Endothelial cell of umbilical vein (primary cell): ENCODE data around the gene MUC5AC. TPM values are rescaled to one million over a fixed set of nuclear protein-coding genes. Genes with fewer than 3 reads are reported as not detected.

Experiments used
- BruUV-seq: library from RNA; stranded (reverse); fragments of 400-500 nt; replicated peaks from 2 replicates; lab custom pipeline; 2021; lab: Mats Ljungman, UMichigan
- CTCF ChIA-PET: fragments of 300-600, 350-600 bp; sonication (Branson Sonifier 250); formaldehyde crosslinking; loops from one replicate; lab custom pipeline; 2021; ENCODE audit warnings: antibody characterized with exemption, inconsistent platforms; lab: Charles Lee
- POLR2A ChIA-PET: fragments of 300-600, 350-600 bp; sonication (Branson Sonifier 250); formaldehyde crosslinking; loops from one replicate; lab custom pipeline; 2021; ENCODE audit warnings: antibody characterized with exemption, inconsistent platforms; lab: Charles Lee
- DNase-seq: peaks from one replicate; pipeline ENCODE4 v3.0.0-alpha.2; 2011; ENCODE audit warnings: low read depth, low spot score
- FAIRE-seq: peaks from 2 replicates; lab custom pipeline; 2011; peaks lifted over from hg19 to GRCh38; lab: Jason Lieb, UNC
- H2AFZ ChIP-seq: 2 replicates; pipeline ENCODE4 v1.6.0; 2012; ENCODE audit warnings: low read depth, low read length, control low read depth, inconsistent platforms
- H3K27ac ChIP-seq: 2 replicates; pipeline ENCODE4 v1.5.1; 2011; ENCODE audit warnings: low read depth, mild to moderate bottlenecking, control low read depth, low read length, moderate library complexity; ENCODE audit not compliant: insufficient read depth
- H3K27me3 ChIP-seq, 2 experiments: 2 replicates each; pipeline versions ENCODE4 v1.6.0 to v1.6.1; 2011; ENCODE audit warnings: low read length in 2 of 2, mixed read lengths in 1 of 2; ENCODE audit not compliant: control insufficient read depth in 2 of 2, insufficient read depth in 2 of 2
- H3K36me3 ChIP-seq, 2 experiments: 2 replicates in 1 of 2; 3 replicates in 1 of 2; pipeline ENCODE4 v1.5.1; 2011; ENCODE audit warnings: low read length in 2 of 2, mild to moderate bottlenecking in 1 of 2, moderate library complexity in 1 of 2; ENCODE audit not compliant: control insufficient read depth in 2 of 2, insufficient read depth in 2 of 2; ENCODE audit errors: extremely low read depth in 1 of 2
- H3K4me1 ChIP-seq: 3 replicates; pipeline ENCODE4 v1.5.1; 2011; ENCODE audit warnings: mild to moderate bottlenecking, low read length; ENCODE audit not compliant: control insufficient read depth, insufficient read depth; ENCODE audit errors: extremely low read depth
- H3K4me2 ChIP-seq: 2 replicates; pipeline ENCODE4 v1.6.1; 2011; ENCODE audit warnings: low read length, control low read depth, mixed read lengths; ENCODE audit not compliant: insufficient read depth
- H3K4me3 ChIP-seq, 3 experiments: fragments of 200-600 bp in 1 of 3; sonication (generic), shearing (Covaris generic) in 1 of 3; replicated peaks in 1 of 3; 2 replicates each; pipeline ENCODE4 v1.5.1; 2011 to 2016; ENCODE audit warnings: control low read depth in 3 of 3, low read length in 3 of 3, mild to moderate bottlenecking in 2 of 3, inconsistent platforms in 1 of 3, low read depth in 1 of 3, moderate library complexity in 1 of 3; ENCODE audit not compliant: insufficient read depth in 1 of 3
- H3K79me2 ChIP-seq: 2 replicates; pipeline ENCODE4 v1.6.0; 2012; ENCODE audit warnings: low read length, inconsistent platforms; ENCODE audit not compliant: control insufficient read depth, insufficient read depth
- H3K9ac ChIP-seq: replicated peaks from 2 replicates; pipeline ENCODE3; 2011; ENCODE audit warnings: low read length, control low read depth; ENCODE audit not compliant: insufficient read depth; ENCODE audit errors: extremely low read depth
- H3K9me1 ChIP-seq: replicated peaks from 3 replicates; pipeline ENCODE4 v1.6.0; 2011; ENCODE audit warnings: mild to moderate bottlenecking, low read length; ENCODE audit not compliant: control insufficient read depth, insufficient read depth; ENCODE audit errors: extremely low read depth
- H3K9me3 ChIP-seq: replicated peaks from 2 replicates; pipeline ENCODE4 v1.5.1; 2012; ENCODE audit warnings: low read length, inconsistent platforms; ENCODE audit not compliant: control insufficient read depth, insufficient read depth
- H4K20me1 ChIP-seq: replicated peaks from 2 replicates; pipeline ENCODE3; 2011; ENCODE audit warnings: mild to moderate bottlenecking, low read length; ENCODE audit not compliant: control insufficient read depth, insufficient read depth; ENCODE audit errors: extremely low read depth
- CTCF ChIP-seq, 2 donors: IDR thresholded peaks; 1 replicate in 1 of 2; 2 replicates in 1 of 2; pipeline ENCODE4 v1.5.1; 2011; ENCODE audit warnings: low read length in 2 of 2, mild to moderate bottlenecking in 2 of 2, moderate library complexity in 2 of 2, control low read depth in 1 of 2, inconsistent platforms in 1 of 2, low read depth in 1 of 2; ENCODE audit not compliant: insufficient read depth in 1 of 2; ENCODE audit errors: extremely low read depth in 1 of 2
- GATA2 ChIP-seq: IDR thresholded peaks from 2 replicates; pipeline ENCODE4 v1.7.0; 2011; ENCODE audit warnings: low read depth, mild to moderate bottlenecking, moderate library complexity, mixed read lengths, low read length; ENCODE audit not compliant: insufficient read length, insufficient read depth
- JUN ChIP-seq: IDR thresholded peaks from 2 replicates; pipeline ENCODE4 v1.6.1; 2011; ENCODE audit warnings: borderline replicate concordance, low read depth; ENCODE audit not compliant: insufficient read length, insufficient read depth
- MAX ChIP-seq: IDR thresholded peaks from 2 replicates; pipeline ENCODE4 v1.6.1; 2011; ENCODE audit not compliant: insufficient read depth, insufficient read length
- MYC ChIP-seq: IDR thresholded peaks from one replicate; pipeline ENCODE4 v1.6.1; 2011; ENCODE audit warnings: mild to moderate bottlenecking, low read depth, low read length
- POLR2A ChIP-seq: IDR thresholded peaks from 2 replicates; pipeline ENCODE4 v1.6.1; 2012; ENCODE audit warnings: low read depth, mild to moderate bottlenecking, control low read depth, low read length
- dilution Hi-C: fragments of 300-500 bp; cut with MboI; formaldehyde crosslinking; loops from one replicate; pipeline ENCODE4 v1.15.0; 2019; ENCODE audit warnings: low sequenced_read_pairs; ENCODE audit not compliant: extremely low pct_ligation_motif_present
- intact Hi-C: fragments of 100-400 bp; cut with micrococcal nuclease; formaldehyde crosslinking; loops from one replicate; pipeline ENCODE4 v1.10.0; 2022
- polyA plus RNA-seq, 4 experiments: library from polyadenylated mRNA; depleted of rRNA in 3 of 4; stranded (reverse) in 3 of 4; unstranded in 1 of 4; fragments of >200 nt; gene quantifications; 2 replicates each; pipeline versions ENCODE4 v1.2.1 to v1.2.3, GENCODE V29; 2011 to 2012; ENCODE audit warnings: missing spikeins in 1 of 4
- total RNA-seq: library from RNA; stranded (reverse); gene quantifications from 2 replicates; pipeline ENCODE4 v1.2.3, GENCODE V29; 2021

The MUC5AC gene
- total and polyA plus RNA-seq, 2 donors (not counting 3 experiments of a cell fraction or from before 2014, with no cell fraction given) = not detected

- H3K27ac ChIP-seq = no peak overlapping the region
- dilution Hi-C loops = no loop called here
- BruUV-seq = no TSS peak
- H3K36me3 ChIP-seq = no peaks in the 10 kb centered on the region
- TF ChIP-seq MAX (no peak), MYC (no peak), CTCF (IDR thresholded peaks at IDR 0.05; ENCODE audit: extremely low read depth in 1 of 2, insufficient read depth in 1 of 2, low read depth in 1 of 2, low read length in 2 of 2) (no peak), GATA2 (no peak), JUN (no peak), POLR2A (no peak)
- no peaks in the 10 kb centered on the region for H3K9me1 ChIP-seq
- ChIA-PET CTCF (interaction anchor here (0.9 kb wide), 1 partner anchor 459 kb away, joined by 3 read pairs; no protein-coding TSS in a partner anchor), POLR2A (no interaction called here)
- H3K79me2 ChIP-seq = no peaks in the 10 kb centered on the region
- no peaks in the 10 kb centered on the region for H4K20me1 ChIP-seq
- intact Hi-C loops = no loop called here
- no peak overlapping the region for H2AFZ ChIP-seq
- DNase-seq (no peak), FAIRE-seq (no peak)
- no peak overlapping the region for H3K4me3 ChIP-seq
- H3K9ac ChIP-seq = no peak overlapping the region
- H3K9me3 ChIP-seq = no peaks in the 10 kb centered on the region
- no peaks in the 10 kb centered on the region for H3K27me3 ChIP-seq
- no peak overlapping the region for H3K4me2 ChIP-seq
- H3K4me1 ChIP-seq = no peaks in the 10 kb centered on the region
These were observed 41.6 kb upstream of the MUC5AC start for GRCh38 chr11:1116104-1116503.
